OCI-LY7 (cell line): ENCODE measurements around the gene KCNIP4. TPM values are rescaled to one million over a fixed set of nuclear protein-coding genes. Genes with fewer than 3 reads are reported as not detected.

ENCODE experiments used
- BruUV-seq: library from RNA; stranded (reverse); fragments of 400-500 nt; replicated peaks from 2 replicates; lab custom pipeline; 2021; lab: Mats Ljungman, UMichigan
- CTCF ChIA-PET: fragments of 300-600 bp; sonication (Branson Sonifier 250); formaldehyde crosslinking; loops from one replicate; lab custom pipeline; 2022; ENCODE audit warnings: antibody characterized with exemption; ENCODE audit not compliant: unreplicated experiment; lab: Charles Lee
- POLR2A ChIA-PET: fragments of 300-600 bp; sonication (Branson Sonifier 250); formaldehyde crosslinking; loops from one replicate; lab custom pipeline; 2022; ENCODE audit warnings: antibody characterized with exemption; lab: Charles Lee
- DNase-seq: peaks from one replicate; pipeline ENCODE4 v3.0.0-alpha.2; 2015; ENCODE audit warnings: low spot score
- H2AFZ ChIP-seq: fragments of 200-600 bp; sonication (generic), shearing (Covaris generic); 2 replicates; pipeline ENCODE4 v1.6.1; 2014; ENCODE audit warnings: mild to moderate bottlenecking, antibody characterized with exemption, low read length, moderate library complexity
- H3K27ac ChIP-seq: fragments of 200-600 bp; sonication (generic); 2 replicates; pipeline ENCODE4 v1.5.1; 2014; ENCODE audit warnings: mixed run types, low read depth, mild to moderate bottlenecking, moderate library complexity, low read length, inconsistent platforms; ENCODE audit not compliant: poor library complexity, severe bottlenecking
- H3K36me3 ChIP-seq: fragments of 200-600 bp; sonication (generic); 2 replicates; pipeline ENCODE4 v1.6.1; 2014; ENCODE audit warnings: mild to moderate bottlenecking, antibody characterized with exemption, low read length, moderate library complexity, mixed read lengths; ENCODE audit not compliant: insufficient read depth
- H3K4me1 ChIP-seq: fragments of 200-600 bp; sonication (generic); 2 replicates; pipeline ENCODE4 v1.5.1; 2014; ENCODE audit warnings: mild to moderate bottlenecking, low read length; ENCODE audit not compliant: insufficient read depth, poor library complexity, severe bottlenecking
- H3K4me2 ChIP-seq: fragments of 200-600 bp; sonication (generic); 2 replicates; pipeline ENCODE4 v1.6.1; 2014; ENCODE audit warnings: mild to moderate bottlenecking, low read length
- H3K4me3 ChIP-seq: fragments of 200-600 bp; sonication (generic); 2 replicates; pipeline ENCODE4 v1.5.1; 2014; ENCODE audit warnings: mild to moderate bottlenecking, low read depth, low read length; ENCODE audit not compliant: poor library complexity, severe bottlenecking
- H3K79me2 ChIP-seq: fragments of 200-600 bp; sonication (generic); 2 replicates; pipeline ENCODE4 v1.6.1; 2016; ENCODE audit warnings: low read depth, mild to moderate bottlenecking, low read length, moderate library complexity, mixed read lengths; ENCODE audit not compliant: insufficient read depth
- H3K9me2 ChIP-seq: fragments of 200-600 bp; sonication (generic); 2 replicates; pipeline ENCODE4 v1.6.1; 2016; ENCODE audit warnings: mild to moderate bottlenecking, low read length, mixed read lengths; ENCODE audit not compliant: insufficient read depth
- H3K9me3 ChIP-seq: fragments of 200-600 bp; sonication (generic); 2 replicates; pipeline ENCODE4 v1.6.1; 2014; ENCODE audit warnings: mild to moderate bottlenecking, mixed run types, low read length, mixed read lengths
- H4K20me1 ChIP-seq: fragments of 200-600 bp; sonication (generic); 2 replicates; pipeline ENCODE4 v1.6.1; 2014; ENCODE audit warnings: mild to moderate bottlenecking, antibody characterized with exemption, low read length, moderate library complexity, mixed read lengths; ENCODE audit not compliant: insufficient read depth
- EZH2phosphoT487 ChIP-seq: fragments of 200-600 bp; sonication (generic); IDR thresholded peaks from 2 replicates; pipeline ENCODE4 v1.6.1; 2018; ENCODE audit warnings: low read depth, borderline replicate concordance, mild to moderate bottlenecking, mixed run types, antibody characterized with exemption, low read length, moderate library complexity, mixed read lengths
- intact Hi-C: fragments of 100-400 bp; cut with micrococcal nuclease; formaldehyde crosslinking; loops from one replicate; pipeline ENCODE4 v1.10.0; 2022; ENCODE audit not compliant: unreplicated experiment
- total RNA-seq, 2 experiments: library from RNA; depleted of rRNA in 1 of 2; stranded (reverse); fragments of >200 nt in 1 of 2; shearing (Covaris generic) in 1 of 2; gene quantifications; 2 replicates each; pipeline ENCODE4 v1.2.3, GENCODE V29; 2014 to 2022
- TF ChIP-seq, protein P1 (sequence below): fragments of 200-600 bp; sonication (generic); conservative IDR thresholded peaks from 2 replicates; pipeline ENCODE4 v1.5.1; 2014; ENCODE audit warnings: mild to moderate bottlenecking, antibody characterized with exemption, low read length, moderate library complexity, mixed read lengths

KCNIP4 gene
- total RNA-seq, 2 experiments from 2014 or later = not detected

GRCh38 chr4:21901281-21901680, 47.3 kb downstream of the KCNIP4 start:
- Histone ChIP-seq H3K4me2 (no peak overlapping the region), H3K79me2 (no peaks in the 10 kb centered on the region), H2AFZ (no peak overlapping the region), H3K9me2 (no peaks in the 10 kb centered on the region), H3K27ac (no peak overlapping the region), H3K9me3 (no peaks in the 10 kb centered on the region), H3K4me3 (no peak overlapping the region), H3K36me3 (no peaks in the 10 kb centered on the region), H4K20me1 (no peaks in the 10 kb centered on the region), H3K4me1 (no peaks in the 10 kb centered on the region)
- TF ChIP-seq, protein P1, sequence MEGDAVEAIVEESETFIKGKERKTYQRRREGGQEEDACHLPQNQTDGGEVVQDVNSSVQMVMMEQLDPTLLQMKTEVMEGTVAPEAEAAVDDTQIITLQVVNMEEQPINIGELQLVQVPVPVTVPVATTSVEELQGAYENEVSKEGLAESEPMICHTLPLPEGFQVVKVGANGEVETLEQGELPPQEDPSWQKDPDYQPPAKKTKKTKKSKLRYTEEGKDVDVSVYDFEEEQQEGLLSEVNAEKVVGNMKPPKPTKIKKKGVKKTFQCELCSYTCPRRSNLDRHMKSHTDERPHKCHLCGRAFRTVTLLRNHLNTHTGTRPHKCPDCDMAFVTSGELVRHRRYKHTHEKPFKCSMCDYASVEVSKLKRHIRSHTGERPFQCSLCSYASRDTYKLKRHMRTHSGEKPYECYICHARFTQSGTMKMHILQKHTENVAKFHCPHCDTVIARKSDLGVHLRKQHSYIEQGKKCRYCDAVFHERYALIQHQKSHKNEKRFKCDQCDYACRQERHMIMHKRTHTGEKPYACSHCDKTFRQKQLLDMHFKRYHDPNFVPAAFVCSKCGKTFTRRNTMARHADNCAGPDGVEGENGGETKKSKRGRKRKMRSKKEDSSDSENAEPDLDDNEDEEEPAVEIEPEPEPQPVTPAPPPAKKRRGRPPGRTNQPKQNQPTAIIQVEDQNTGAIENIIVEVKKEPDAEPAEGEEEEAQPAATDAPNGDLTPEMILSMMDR = no peak
- no peak for TF ChIP-seq EZH2phosphoT487
- intact Hi-C loops = no loop called here
- no TSS peak for BruUV-seq
- CTCF ChIA-PET = no interaction called here
- no peak for DNase-seq
- POLR2A ChIA-PET = no interaction called here

DNA sequence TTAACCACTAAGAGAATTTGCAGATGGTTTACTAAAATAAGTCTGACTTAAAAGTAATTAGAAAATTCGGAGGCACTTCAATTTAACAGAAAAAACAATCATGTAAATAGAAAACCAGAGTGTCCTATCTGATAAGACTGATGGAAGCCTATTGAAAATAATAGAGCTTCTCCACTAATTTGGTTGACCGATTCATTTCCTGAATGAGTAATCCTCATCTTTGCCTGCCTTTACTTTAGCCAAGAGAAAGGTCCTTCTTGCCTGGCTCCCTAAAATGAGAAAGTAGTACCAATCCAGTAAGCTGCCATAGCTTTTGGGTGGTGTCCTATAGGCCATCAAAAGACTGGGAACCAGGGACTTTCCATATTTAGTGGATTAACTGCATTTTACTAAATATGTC, 48.4 kb downstream of the KCNIP4 start:
- ChIA-PET CTCF (no interaction called here), POLR2A (no interaction called here)
- H3K79me2 ChIP-seq = no peaks in the 10 kb centered on the region
- no TSS peak for BruUV-seq
- no peaks in the 10 kb centered on the region for H3K36me3 ChIP-seq
- intact Hi-C loops = no loop called here
- H3K4me1 ChIP-seq = no peaks in the 10 kb centered on the region
- H3K9me3 ChIP-seq = no peaks in the 10 kb centered on the region
- no peak for DNase-seq
- no peak overlapping the region for H3K4me2 ChIP-seq
- H3K27ac ChIP-seq = no peak overlapping the region
- TF ChIP-seq, protein P1 = no peak
- no peak for TF ChIP-seq EZH2phosphoT487
- no peaks in the 10 kb centered on the region for H3K9me2 ChIP-seq
- H3K4me3 ChIP-seq = no peak overlapping the region
- no peaks in the 10 kb centered on the region for H4K20me1 ChIP-seq
- no peak overlapping the region for H2AFZ ChIP-seq

DNA sequence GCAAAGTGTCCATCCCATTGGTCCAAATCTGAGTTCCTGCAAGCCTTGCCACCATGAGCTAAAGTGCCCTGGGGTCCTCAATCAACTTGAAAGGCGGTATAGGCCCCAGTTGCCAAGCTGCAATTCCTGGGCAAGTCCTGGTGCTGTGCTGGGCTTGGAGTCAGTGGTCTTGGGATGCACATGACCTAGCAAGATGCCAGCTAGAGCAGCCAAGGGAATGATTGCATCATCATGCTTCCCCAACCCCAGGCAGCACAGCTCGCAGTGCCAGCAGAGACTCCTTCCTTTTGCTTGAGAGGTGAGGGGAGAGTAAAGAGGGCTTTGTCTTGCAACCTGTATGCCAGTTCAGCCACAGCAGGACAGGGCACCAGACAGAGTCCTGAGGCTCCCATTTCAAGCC, 50.5 kb downstream of the KCNIP4 start:
- no peak for DNase-seq
- Histone ChIP-seq H3K4me1 (no peaks in the 10 kb centered on the region), H3K4me2 (no peak overlapping the region), H3K9me2 (no peaks in the 10 kb centered on the region), H4K20me1 (no peaks in the 10 kb centered on the region), H3K27ac (no peak overlapping the region), H3K36me3 (no peaks in the 10 kb centered on the region), H3K4me3 (no peak overlapping the region), H2AFZ (no peak overlapping the region), H3K9me3 (no peaks in the 10 kb centered on the region), H3K79me2 (no peaks in the 10 kb centered on the region)
- BruUV-seq = no TSS peak
- intact Hi-C loops = no loop called here
- POLR2A ChIA-PET = no interaction called here
- CTCF ChIA-PET = no interaction called here
- TF ChIP-seq, protein P1 = no peak
- TF ChIP-seq EZH2phosphoT487 = no peak
